Measurements from ENCODE around the gene ZNF280D.

Gene ZNF280D

DNA sequence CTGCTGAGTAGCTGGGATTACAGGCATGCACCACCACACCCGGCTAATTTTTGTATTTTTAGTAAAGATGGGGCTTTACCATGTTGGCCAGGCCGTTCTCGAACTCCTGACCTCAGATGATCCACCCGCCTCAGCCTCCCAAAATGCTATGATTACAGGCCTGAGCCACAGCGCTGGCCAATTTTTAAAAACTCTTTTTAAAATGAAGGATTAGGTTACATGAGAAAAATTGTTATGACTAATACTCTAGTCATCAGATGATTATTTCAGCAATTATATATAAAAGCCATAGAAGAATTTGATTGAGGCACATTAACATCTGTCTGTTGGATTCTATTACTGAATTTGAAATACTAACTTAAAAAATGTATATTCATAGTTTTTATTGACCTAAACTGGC lies 134.3 kb downstream of the ZNF280D start:
- in situ Hi-C loops (cut with HindIII; ENCODE audit: low sequenced_read_pairs) = no loop called here
- no peak for DNase-seq (ENCODE audit: low read depth)
- TF ChIP-seq, protein P1, sequence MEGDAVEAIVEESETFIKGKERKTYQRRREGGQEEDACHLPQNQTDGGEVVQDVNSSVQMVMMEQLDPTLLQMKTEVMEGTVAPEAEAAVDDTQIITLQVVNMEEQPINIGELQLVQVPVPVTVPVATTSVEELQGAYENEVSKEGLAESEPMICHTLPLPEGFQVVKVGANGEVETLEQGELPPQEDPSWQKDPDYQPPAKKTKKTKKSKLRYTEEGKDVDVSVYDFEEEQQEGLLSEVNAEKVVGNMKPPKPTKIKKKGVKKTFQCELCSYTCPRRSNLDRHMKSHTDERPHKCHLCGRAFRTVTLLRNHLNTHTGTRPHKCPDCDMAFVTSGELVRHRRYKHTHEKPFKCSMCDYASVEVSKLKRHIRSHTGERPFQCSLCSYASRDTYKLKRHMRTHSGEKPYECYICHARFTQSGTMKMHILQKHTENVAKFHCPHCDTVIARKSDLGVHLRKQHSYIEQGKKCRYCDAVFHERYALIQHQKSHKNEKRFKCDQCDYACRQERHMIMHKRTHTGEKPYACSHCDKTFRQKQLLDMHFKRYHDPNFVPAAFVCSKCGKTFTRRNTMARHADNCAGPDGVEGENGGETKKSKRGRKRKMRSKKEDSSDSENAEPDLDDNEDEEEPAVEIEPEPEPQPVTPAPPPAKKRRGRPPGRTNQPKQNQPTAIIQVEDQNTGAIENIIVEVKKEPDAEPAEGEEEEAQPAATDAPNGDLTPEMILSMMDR (IDR thresholded peaks at IDR 0.05; ENCODE audit: low read depth, low read length, missing control alignments) = no peak
- H3K4me3 ChIP-seq (ENCODE audit: low read depth, low read length) = no peak overlapping the region

DNA sequence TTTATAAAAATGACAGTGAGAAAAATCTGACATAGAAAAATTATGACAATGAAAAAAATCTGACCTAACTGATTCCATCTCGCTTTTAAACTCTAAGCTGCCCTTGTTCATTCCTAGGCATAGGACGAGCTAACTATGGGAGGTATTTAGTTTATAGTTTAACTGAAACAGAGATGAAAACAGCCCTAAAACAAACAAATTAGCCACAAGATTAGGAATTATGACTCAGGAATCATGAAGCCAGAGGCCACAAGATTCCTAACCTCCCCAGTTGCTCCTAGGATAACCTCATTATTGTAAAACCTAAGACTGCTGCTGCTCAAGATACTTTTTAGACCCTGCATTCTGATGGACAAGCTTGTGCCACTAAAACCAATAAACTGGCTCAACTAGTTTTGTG lies 145.6 kb downstream of the ZNF280D start:
- TF ChIP-seq, protein P1 (IDR thresholded peaks at IDR 0.05; ENCODE audit: low read depth, low read length, missing control alignments) = no peak
- no peak for DNase-seq (ENCODE audit: low read depth)
- in situ Hi-C loops (cut with HindIII; ENCODE audit: low sequenced_read_pairs) = no loop called here

DNA sequence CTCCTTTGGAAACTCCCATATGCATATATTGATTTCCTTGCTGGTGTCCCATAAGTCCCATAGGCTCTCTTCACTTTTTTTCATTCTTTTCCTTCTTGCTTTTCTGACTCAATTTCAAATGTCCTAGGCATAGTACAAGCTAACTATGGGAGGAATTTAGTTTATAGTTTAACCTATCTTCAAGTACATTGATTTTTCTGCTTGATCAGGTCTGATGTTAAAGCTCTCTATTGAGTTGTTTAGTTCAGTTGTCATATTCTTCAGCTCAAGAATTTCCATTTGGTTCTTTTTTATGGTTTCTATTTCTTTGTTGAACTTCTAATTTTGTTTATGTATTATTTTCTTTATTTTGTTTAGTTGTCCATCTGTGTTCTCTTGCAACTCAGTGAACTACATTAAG lies 147.1 kb downstream of the ZNF280D start:
- DNase-seq (ENCODE audit: low read depth) = no peak
- in situ Hi-C loops (cut with HindIII; ENCODE audit: low sequenced_read_pairs) = no loop called here
- H3K4me3 ChIP-seq (ENCODE audit: low read depth, low read length) = no peak overlapping the region
- TF ChIP-seq, protein P1 (IDR thresholded peaks at IDR 0.05; ENCODE audit: low read depth, low read length, missing control alignments) = no peak

More for the DNA sequence above, 145.6 kb downstream of the ZNF280D start:
- H3K4me3 ChIP-seq (ENCODE audit: low read depth, low read length) = no peak overlapping the region

DNA sequence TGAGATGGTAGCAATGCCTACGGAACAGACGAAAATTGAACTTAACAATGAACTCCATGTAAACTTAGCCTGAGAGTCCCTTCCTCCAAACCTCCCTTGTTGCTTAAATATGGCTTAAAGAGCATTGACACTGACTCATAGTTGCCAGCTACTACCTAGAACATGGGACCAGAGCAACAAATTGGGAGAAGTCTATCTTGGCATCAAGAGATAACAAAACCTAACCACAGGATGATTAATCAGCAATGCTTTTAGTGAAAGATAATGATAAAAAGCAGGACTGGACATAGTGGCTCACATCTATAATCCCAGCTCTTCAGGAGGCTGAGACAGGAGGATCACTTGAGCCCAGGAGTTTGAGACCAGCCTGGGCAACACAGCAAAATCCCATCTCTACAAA lies 150.5 kb downstream of the ZNF280D start:
- no peak for DNase-seq (ENCODE audit: low read depth)
- H3K4me3 ChIP-seq (ENCODE audit: low read depth, low read length) = no peak overlapping the region
- in situ Hi-C loops (cut with HindIII; ENCODE audit: low sequenced_read_pairs) = no loop called here
- TF ChIP-seq, protein P1 (IDR thresholded peaks at IDR 0.05; ENCODE audit: low read depth, low read length, missing control alignments) = no peak
